HG03060 (cell line): Measurements from ENCODE around the gene PRSS22.

ENCODE experiments used
- ATAC-seq: cut with Tn5 transposase; IDR thresholded peaks from one replicate; pipeline ENCODE4 v1.9.1; 2021; ENCODE audit warnings: low read depth, moderate number of reproducible peaks; ENCODE audit not compliant: unreplicated experiment

PRSS22 gene

GRCh38 chr16:2829501-2830354 is 28.2 kb downstream of the PRSS22 start, which contains the start of gene ZG16B:
ZG16B (plus strand) TSS chr16:2830303; CDS start chr16:2830442, 139 bp downstream.
- no peak for ATAC-seq

GRCh38 chr16:2828876-2829430 is 29.0 kb downstream of the PRSS22 start:
- no peak for ATAC-seq

- no peak for ATAC-seq
These were observed 29.5 kb downstream of the PRSS22 start for GRCh38 chr16:2828521-2828840.

GRCh38 chr16:2827831-2828520 is 30.0 kb downstream of the PRSS22 start:
- ATAC-seq: no peak

- ATAC-seq: no peak
These were observed 30.6 kb downstream of the PRSS22 start for GRCh38 chr16:2827374-2827791.

GRCh38 chr16:2826591-2827373 is 31.2 kb downstream of the PRSS22 start:
- no peak for ATAC-seq

- ATAC-seq: no peak
These were observed 32.1 kb downstream of the PRSS22 start for GRCh38 chr16:2825906-2826305.

GRCh38 chr16:2825049-2825742 is 32.8 kb downstream of the PRSS22 start:
- no peak for ATAC-seq

- no peak for ATAC-seq
These were observed 33.3 kb downstream of the PRSS22 start for GRCh38 chr16:2824626-2825025.

- no peak for ATAC-seq
These were observed 35.5 kb downstream of the PRSS22 start for GRCh38 chr16:2822496-2822895.

GRCh38 chr16:2822158-2822495 is 35.8 kb downstream of the PRSS22 start:
- ATAC-seq: no peak

GRCh38 chr16:2821487-2822157 is 36.3 kb downstream of the PRSS22 start:
- ATAC-seq: no peak

- no peak for ATAC-seq
These were observed 37.0 kb downstream of the PRSS22 start for GRCh38 chr16:2820836-2821486.

GRCh38 chr16:2819939-2820835 is 37.8 kb downstream of the PRSS22 start:
- ATAC-seq: no peak

- ATAC-seq: no peak
These were observed 38.6 kb downstream of the PRSS22 start for GRCh38 chr16:2819179-2819938.

- ATAC-seq: no peak
These were observed 39.6 kb downstream of the PRSS22 start for GRCh38 chr16:2818272-2818876.
